GM21619 (cell line): ENCODE measurements around the gene TMEM132E.
"Not testable (repeated sequence)": the region's sequence is repeated elsewhere in the genome, so short reads cannot be mapped to it uniquely, and the experiment has no call there.

Experiments used
- ATAC-seq: cut with Tn5 transposase; IDR thresholded peaks from one replicate; pipeline ENCODE4 v1.9.1; 2021; ENCODE audit not compliant: unreplicated experiment

Gene TMEM132E

GRCh38 chr17:34579017-34579946 lies at the start of gene TMEM132E:
Gene TMEM132E, plus strand, starts transcription at chr17:34579582. Its CDS starts 1,495 bp downstream, at chr17:34581077.
- no peak for ATAC-seq

- ATAC-seq: no peak
Measured at GRCh38 chr17:34530918-34531317, 48.5 kb upstream of the TMEM132E start.

- no peak for ATAC-seq
Measured at GRCh38 chr17:34532281-34533065, 46.9 kb upstream of the TMEM132E start.

GRCh38 chr17:34533806-34534527 lies 45.4 kb upstream of the TMEM132E start:
- no peak for ATAC-seq

- no peak for ATAC-seq
Measured at GRCh38 chr17:34537445-34537844, 41.9 kb upstream of the TMEM132E start.

- ATAC-seq: not testable (repeated sequence)
Measured at GRCh38 chr17:34538582-34538981, 40.8 kb upstream of the TMEM132E start.

GRCh38 chr17:34539881-34540280 lies 39.5 kb upstream of the TMEM132E start:
- no peak for ATAC-seq

GRCh38 chr17:34542700-34543336 lies 36.6 kb upstream of the TMEM132E start:
- ATAC-seq: no peak

GRCh38 chr17:34547453-34548063 lies 31.8 kb upstream of the TMEM132E start:
- no peak for ATAC-seq

GRCh38 chr17:34549966-34550365 lies 29.4 kb upstream of the TMEM132E start:
- ATAC-seq: no peak

GRCh38 chr17:34553907-34554306 lies 25.5 kb upstream of the TMEM132E start:
- ATAC-seq: no peak

GRCh38 chr17:34556384-34556783 lies 23.0 kb upstream of the TMEM132E start:
- no peak for ATAC-seq

GRCh38 chr17:34556931-34557330 lies 22.5 kb upstream of the TMEM132E start:
- no peak for ATAC-seq

- no peak for ATAC-seq
Measured at GRCh38 chr17:34561328-34561727, 18.1 kb upstream of the TMEM132E start.

GRCh38 chr17:34562387-34562786 lies 17.0 kb upstream of the TMEM132E start:
- no peak for ATAC-seq

GRCh38 chr17:34565713-34566112 lies 13.7 kb upstream of the TMEM132E start:
- ATAC-seq: no peak

GRCh38 chr17:34566201-34566600 lies 13.2 kb upstream of the TMEM132E start:
- ATAC-seq: no peak

- no peak for ATAC-seq
Measured at GRCh38 chr17:34566873-34567272, 12.5 kb upstream of the TMEM132E start.

- no peak for ATAC-seq
Measured at GRCh38 chr17:34567691-34568465, 11.5 kb upstream of the TMEM132E start.

- ATAC-seq: no peak
Measured at GRCh38 chr17:34568953-34569352, 10.4 kb upstream of the TMEM132E start.
